H9 (cell line): ENCODE measurements around the gene ZNF425. TPM values are rescaled to one million over a fixed set of nuclear protein-coding genes. Genes with fewer than 3 reads are reported as not detected.
A peak's percentile ranks its signal among the peaks of the same experiment; 100 is the strongest.

Experiments
- DNase-seq: peaks from one replicate; pipeline ENCODE4 v3.0.0-alpha.2; 2017
- H2AFZ ChIP-seq: one replicate; pipeline ENCODE4 v1.6.1; 2013; ENCODE audit warnings: mild to moderate bottlenecking, low read length, control low read depth, moderate library complexity
- H2AK5ac ChIP-seq: 2 replicates; pipeline ENCODE4 v1.6.1; 2013; ENCODE audit warnings: low read length, control low read depth, mixed read lengths; ENCODE audit not compliant: insufficient read length
- H2BK120ac ChIP-seq: one replicate; pipeline ENCODE4 v1.6.1; 2013; ENCODE audit warnings: low read depth, mild to moderate bottlenecking, low read length, control low read depth, inconsistent platforms; ENCODE audit not compliant: poor library complexity, severe bottlenecking
- H2BK12ac ChIP-seq: 2 replicates; pipeline ENCODE4 v1.6.1; 2013; ENCODE audit warnings: low read length, control low read depth, mixed read lengths, low read depth; ENCODE audit not compliant: insufficient read length
- H2BK15ac ChIP-seq: 2 replicates; pipeline ENCODE4 v1.6.1; 2013; ENCODE audit warnings: low read depth, low read length, control low read depth
- H2BK20ac ChIP-seq: one replicate; pipeline ENCODE4 v1.6.1; 2013; ENCODE audit warnings: low read depth, mild to moderate bottlenecking, low read length, control low read depth, inconsistent platforms; ENCODE audit not compliant: poor library complexity, severe bottlenecking
- H2BK5ac ChIP-seq: 2 replicates; pipeline ENCODE4 v1.6.1; 2013; ENCODE audit warnings: low read length, control low read depth, mixed read lengths; ENCODE audit not compliant: insufficient read length
- H3K14ac ChIP-seq: 2 replicates; pipeline ENCODE4 v1.6.1; 2013; ENCODE audit warnings: low read length, control low read depth; ENCODE audit not compliant: insufficient read depth
- H3K18ac ChIP-seq: 2 replicates; pipeline ENCODE4 v1.6.1; 2013; ENCODE audit warnings: low read depth, mild to moderate bottlenecking, mixed read lengths, low read length, control low read depth; ENCODE audit not compliant: insufficient read length
- H3K23ac ChIP-seq: 2 replicates; pipeline ENCODE4 v1.6.1; 2013; ENCODE audit warnings: low read length, control low read depth, mixed read lengths, low read depth; ENCODE audit not compliant: insufficient read length
- H3K23me2 ChIP-seq: 2 replicates; pipeline ENCODE4 v1.6.1; 2013; ENCODE audit warnings: low read depth, mild to moderate bottlenecking, mixed read lengths, low read length, control low read depth; ENCODE audit not compliant: insufficient read length, poor library complexity, severe bottlenecking
- H3K27ac ChIP-seq: 2 replicates; pipeline ENCODE4 v1.5.1; 2013; ENCODE audit warnings: low read length, control low read depth, mixed read lengths, low read depth; ENCODE audit not compliant: insufficient read length
- H3K27me3 ChIP-seq: 2 replicates; pipeline ENCODE4 v1.6.1; 2013; ENCODE audit warnings: low read length, control low read depth, inconsistent platforms; ENCODE audit not compliant: insufficient read depth
- H3K4ac ChIP-seq: 2 replicates; pipeline ENCODE4 v1.6.1; 2013; ENCODE audit warnings: low read depth, mild to moderate bottlenecking, control low read depth, inconsistent platforms, low read length, moderate library complexity
- H3K4me1 ChIP-seq: 2 replicates; pipeline ENCODE4 v1.6.1; 2013; ENCODE audit warnings: low read length, control low read depth, inconsistent platforms; ENCODE audit not compliant: insufficient read depth
- H3K4me2 ChIP-seq: 2 replicates; pipeline ENCODE4 v1.6.1; 2013; ENCODE audit warnings: low read length, control low read depth, mixed read lengths; ENCODE audit not compliant: insufficient read length, insufficient read depth
- H3K56ac ChIP-seq: 2 replicates; pipeline ENCODE4 v1.6.1; 2013; ENCODE audit warnings: low read depth, mild to moderate bottlenecking, mixed read lengths, low read length, control low read depth; ENCODE audit not compliant: insufficient read length
- H3K79me1 ChIP-seq: 2 replicates; pipeline ENCODE4 v1.6.1; 2013; ENCODE audit warnings: low read depth, mild to moderate bottlenecking, moderate library complexity, low read length, control low read depth, inconsistent platforms; ENCODE audit not compliant: insufficient read depth, poor library complexity, severe bottlenecking
- H3K79me2 ChIP-seq: 2 replicates; pipeline ENCODE4 v1.6.1; 2013; ENCODE audit warnings: low read length, control low read depth, inconsistent platforms; ENCODE audit not compliant: insufficient read depth
- H3K9ac ChIP-seq: 2 replicates; pipeline ENCODE4 v1.6.1; 2013; ENCODE audit warnings: low read length, control low read depth, mixed read lengths; ENCODE audit not compliant: insufficient read length; ENCODE audit errors: extremely low read depth
- H3K9me3 ChIP-seq: one replicate; pipeline ENCODE4 v1.6.1; 2013; ENCODE audit warnings: low read depth, low read length, inconsistent platforms; ENCODE audit not compliant: control insufficient read depth
- H3T11ph ChIP-seq: one replicate; pipeline ENCODE4 v1.6.1; 2013; ENCODE audit warnings: mild to moderate bottlenecking, low read length, control low read depth, inconsistent platforms
- H4K20me1 ChIP-seq: one replicate; pipeline ENCODE4 v1.6.1; 2013; ENCODE audit not compliant: control insufficient read depth, insufficient read length, insufficient read depth
- H4K5ac ChIP-seq: 2 replicates; pipeline ENCODE4 v1.6.1; 2013; ENCODE audit warnings: low read depth, mild to moderate bottlenecking, mixed read lengths, low read length, control low read depth; ENCODE audit not compliant: insufficient read length
- H4K8ac ChIP-seq: replicated peaks from 2 replicates; pipeline ENCODE4 v1.6.1; 2013; ENCODE audit warnings: low read length, control low read depth, mixed read lengths, low read depth; ENCODE audit not compliant: insufficient read length
- H4K91ac ChIP-seq: 2 replicates; pipeline ENCODE4 v1.6.1; 2013; ENCODE audit warnings: low read depth, mild to moderate bottlenecking, moderate library complexity, mixed read lengths, low read length, control low read depth; ENCODE audit not compliant: insufficient read length
- H3K27ac Mint-ChIP-seq, 3 experiments: 2 replicates in 2 of 3; 3 replicates in 1 of 3; pipeline ENCODE4 v1.8.0; 2020 to 2021; ENCODE audit warnings: mixed read lengths in 3 of 3, mild to moderate bottlenecking in 1 of 3, moderate library complexity in 1 of 3
- H3K27me3 Mint-ChIP-seq: 2 replicates; pipeline ENCODE4 v1.8.0; 2021; ENCODE audit warnings: low read depth, mild to moderate bottlenecking, moderate library complexity, mixed read lengths
- H3K36me3 Mint-ChIP-seq, 3 experiments: 2 replicates in 2 of 3; 3 replicates in 1 of 3; pipeline ENCODE4 v1.8.0; 2020 to 2021; ENCODE audit warnings: low read depth in 3 of 3, mixed read lengths in 3 of 3; ENCODE audit not compliant: insufficient read depth in 1 of 3
- H3K4me1 Mint-ChIP-seq, 2 experiments: 2 replicates each; pipeline ENCODE4 v1.8.0; 2020; ENCODE audit warnings: mixed read lengths in 2 of 2
- H3K4me3 Mint-ChIP-seq, 2 experiments: 2 replicates in 1 of 2; 3 replicates in 1 of 2; pipeline ENCODE4 v1.8.0; 2020 to 2021; ENCODE audit warnings: mild to moderate bottlenecking in 2 of 2, mixed read lengths in 2 of 2, moderate library complexity in 1 of 2
- H3K9me3 Mint-ChIP-seq, 2 experiments: 2 replicates in 1 of 2; 3 replicates in 1 of 2; pipeline ENCODE4 v1.8.0; 2020; ENCODE audit warnings: mild to moderate bottlenecking in 2 of 2, mixed read lengths in 2 of 2, moderate library complexity in 1 of 2
- WGBS: extraction: QIAGEN DNeasy Blood & Tissue Kit; methylation state at CpG from one replicate; pipeline ENCODE4 v1.1.7; 2013; ENCODE audit warnings: missing lambda C conversion rate, low lambda C conversion rate, mixed read lengths; ENCODE audit not compliant: insufficient read length; ENCODE audit errors: extremely low coverage; 5-methylcytosine and 5-hydroxymethylcytosine counted together
- total RNA-seq: library from RNA; stranded (reverse); gene quantifications from 2 replicates; pipeline ENCODE4 v1.2.1, GENCODE V29; 2021
- TF ChIP-seq, protein P1 (sequence below): fragments of 200-600 bp; sonication (generic); conservative IDR thresholded peaks from 3 replicates; pipeline ENCODE4 v1.8.0; 2021; ENCODE audit warnings: antibody characterized with exemption, mild to moderate bottlenecking

The ZNF425 gene
- total RNA-seq, 1 experiment from 2014 or later = 5.4 TPM

GRCh38 chr7:149126662-149127266, 640 bp upstream of the ZNF425 start:
- peaks cover 33 to 42% (median 35%) of the 10 kb centered on the region in 3 experiments for H3K36me3 Mint-ChIP-seq
- H3T11ph ChIP-seq = no peak overlapping the region

More at GRCh38 chr7:149126662-149127266, 640 bp upstream of the ZNF425 start:
- Mint-ChIP-seq H3K9me3 (peaks cover 19 to 25% of the 10 kb centered on the region in 2 experiments), H3K27ac (peak overlapping the region; percentile 91 to 99 (median 99)), H3K27me3 (no peaks in the 10 kb centered on the region), H3K4me1 (peaks cover 14 to 23% of the 10 kb centered on the region in 2 experiments), H3K4me3 (peak overlapping the region; percentile 98 to 99)
- H2BK20ac ChIP-seq = no peak overlapping the region
- peak overlapping the region; percentile 98 for H3K9ac ChIP-seq
- H3K4me2 ChIP-seq = peak overlapping the region; percentile 93
- H3K56ac ChIP-seq = peak overlapping the region; percentile 82
- peaks cover 16% of the 10 kb centered on the region for H3K9me3 ChIP-seq
- no peak overlapping the region for H2BK12ac ChIP-seq
- H2BK5ac ChIP-seq = no peak overlapping the region
- H3K27ac ChIP-seq = peak overlapping the region; percentile 43
- H2BK120ac ChIP-seq = no peak overlapping the region
- H4K20me1 ChIP-seq = no peaks in the 10 kb centered on the region
- no peak overlapping the region for H3K23ac ChIP-seq
- H2AFZ ChIP-seq = no peak overlapping the region
- peaks cover 10% of the 10 kb centered on the region for H3K23me2 ChIP-seq
- peak overlapping the region; percentile 59 for H4K91ac ChIP-seq
- peaks cover 5% of the 10 kb centered on the region; the same call in 1 of the 2 replicates for H3K79me2 ChIP-seq
- H2AK5ac ChIP-seq = no peak overlapping the region
- peaks cover 5% of the 10 kb centered on the region for H3K79me1 ChIP-seq
- H4K5ac ChIP-seq = no peak overlapping the region
- no peak for DNase-seq
- H3K4me1 ChIP-seq = no peaks in the 10 kb centered on the region; the same call in 1 of the 2 replicates
- peak overlapping the region; percentile 62 for H3K4ac ChIP-seq
- H4K8ac ChIP-seq = no peak overlapping the region
- WGBS = no CpG with 5 or more reads among the region's 48 CpGs
- H3K18ac ChIP-seq = peak overlapping the region; percentile 32
- no peaks in the 10 kb centered on the region for H3K27me3 ChIP-seq
- TF ChIP-seq, protein P1, sequence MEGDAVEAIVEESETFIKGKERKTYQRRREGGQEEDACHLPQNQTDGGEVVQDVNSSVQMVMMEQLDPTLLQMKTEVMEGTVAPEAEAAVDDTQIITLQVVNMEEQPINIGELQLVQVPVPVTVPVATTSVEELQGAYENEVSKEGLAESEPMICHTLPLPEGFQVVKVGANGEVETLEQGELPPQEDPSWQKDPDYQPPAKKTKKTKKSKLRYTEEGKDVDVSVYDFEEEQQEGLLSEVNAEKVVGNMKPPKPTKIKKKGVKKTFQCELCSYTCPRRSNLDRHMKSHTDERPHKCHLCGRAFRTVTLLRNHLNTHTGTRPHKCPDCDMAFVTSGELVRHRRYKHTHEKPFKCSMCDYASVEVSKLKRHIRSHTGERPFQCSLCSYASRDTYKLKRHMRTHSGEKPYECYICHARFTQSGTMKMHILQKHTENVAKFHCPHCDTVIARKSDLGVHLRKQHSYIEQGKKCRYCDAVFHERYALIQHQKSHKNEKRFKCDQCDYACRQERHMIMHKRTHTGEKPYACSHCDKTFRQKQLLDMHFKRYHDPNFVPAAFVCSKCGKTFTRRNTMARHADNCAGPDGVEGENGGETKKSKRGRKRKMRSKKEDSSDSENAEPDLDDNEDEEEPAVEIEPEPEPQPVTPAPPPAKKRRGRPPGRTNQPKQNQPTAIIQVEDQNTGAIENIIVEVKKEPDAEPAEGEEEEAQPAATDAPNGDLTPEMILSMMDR = no peak
- peak overlapping the region; percentile 85 for H3K14ac ChIP-seq
- H2BK15ac ChIP-seq = no peak overlapping the region; the same call in 1 of the 2 replicates
